Measurements from ENCODE around the gene FIGLA.

DNA sequence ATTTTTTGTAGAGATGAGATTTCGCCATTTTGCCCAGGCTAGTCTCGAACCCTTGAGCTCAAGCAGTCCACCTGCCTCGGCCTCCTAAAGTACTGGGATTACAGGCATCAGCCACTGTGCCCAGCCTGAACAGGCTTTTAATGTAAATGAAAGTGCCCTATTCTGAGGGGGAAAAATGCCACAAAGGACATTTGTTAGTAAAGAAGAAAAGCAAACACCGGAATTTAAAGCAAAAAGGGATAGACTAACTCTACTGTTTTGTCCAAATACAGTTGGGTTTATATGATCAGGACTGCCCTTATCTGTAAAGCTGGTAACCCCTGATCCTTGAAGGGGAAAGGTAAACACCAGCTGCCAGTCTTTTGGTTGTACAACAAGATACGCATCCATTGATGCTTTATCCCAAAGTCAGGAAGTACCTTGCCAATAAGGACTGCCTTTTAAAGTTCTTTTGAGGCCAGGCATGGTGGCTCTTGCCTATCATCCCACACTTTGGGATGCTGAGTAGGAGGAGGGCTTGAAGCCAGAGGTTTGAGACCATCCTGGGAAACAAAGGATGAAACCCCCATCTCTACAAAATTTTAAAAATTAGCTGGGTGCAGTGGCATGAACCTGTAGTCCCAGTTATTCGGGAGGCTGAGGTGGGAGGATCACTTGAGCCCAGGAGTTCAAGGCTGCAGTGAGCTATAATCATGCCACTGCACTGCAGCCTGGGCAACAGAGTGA is 16.8 kb upstream of the FIGLA start:
- TF ChIP-seq CTCF (IDR thresholded peaks at IDR 0.05; ENCODE audit: control extremely low read depth in 1 of 3, insufficient read depth in 1 of 3, low read depth in 1 of 3, low read length in 3 of 3) (no peak), POLR2A (IDR thresholded peaks at IDR 0.05; ENCODE audit: control extremely low read depth in 1 of 2, low read depth in 2 of 2, low read length in 2 of 2) (no peak), ATF2 (IDR thresholded peaks at IDR 0.05; ENCODE audit: low read length) (no peak), MAFK (IDR thresholded peaks at IDR 0.05; ENCODE audit: low read depth, low read length) (no peak)
